Activated CD8-positive, alpha-beta T cell treated with anti-CD3 and anti-CD28 coated beads for 36 hours (primary cell): ENCODE data around the gene LAPTM4A. TPM values are rescaled to one million over a fixed set of nuclear protein-coding genes. Genes with fewer than 3 reads are reported as not detected.
A peak's percentile ranks its signal among the peaks of the same experiment; 100 is the strongest.

Experiments
- ATAC-seq: fragments of 200-7000 bp; cut with Tn5 transposase; one replicate; pipeline ENCODE4 v1.10.0; 2021; ENCODE audit warnings: mild to moderate bottlenecking, moderate library complexity
- CTCF ChIA-PET: fragments of 350-600 bp; sonication (Branson Sonifier 250); formaldehyde crosslinking; loops from one replicate; lab custom pipeline; 2021; ENCODE audit warnings: antibody characterized with exemption; lab: Charles Lee
- POLR2A ChIA-PET: fragments of 350-600 bp; sonication (Branson Sonifier 250); formaldehyde crosslinking; loops from one replicate; lab custom pipeline; 2021; ENCODE audit warnings: antibody characterized with exemption; lab: Charles Lee
- DNase-seq: peaks from one replicate; pipeline ENCODE4 v3.0.0-alpha.2; 2020
- H3K27ac Mint-ChIP-seq: one replicate; pipeline ENCODE4 v1.8.0; 2021; ENCODE audit warnings: mild to moderate bottlenecking, mixed read lengths
- H3K27me3 Mint-ChIP-seq: one replicate; pipeline ENCODE4 v1.8.0; 2021; ENCODE audit warnings: mixed read lengths
- H3K36me3 Mint-ChIP-seq: one replicate; pipeline ENCODE4 v1.8.0; 2021; ENCODE audit warnings: low read depth, mixed read lengths
- H3K4me1 Mint-ChIP-seq: one replicate; pipeline ENCODE4 v1.8.0; 2021; ENCODE audit warnings: low read depth, mixed read lengths
- H3K4me3 Mint-ChIP-seq: one replicate; pipeline ENCODE4 v1.8.0; 2021; ENCODE audit warnings: mild to moderate bottlenecking, moderate library complexity, mixed read lengths
- H3K9me3 Mint-ChIP-seq: one replicate; pipeline ENCODE4 v1.8.0; 2021; ENCODE audit warnings: mixed read lengths
- CTCF ChIP-seq: fragments of 200-600 bp; IDR thresholded peaks from one replicate; pipeline ENCODE4 v1.8.0; 2022; ENCODE audit warnings: antibody characterized with exemption, mild to moderate bottlenecking
- intact Hi-C: fragments of 100-400 bp; cut with micrococcal nuclease; formaldehyde crosslinking; loops from one replicate; pipeline ENCODE4 v1.10.0; 2022
- total RNA-seq, 2 experiments: library from RNA; stranded (reverse); gene quantifications; one replicate each; pipeline ENCODE4 v1.2.3, GENCODE V29; 2021

The LAPTM4A gene
- total RNA-seq, 2 experiments from 2014 or later, result 15.6 to 16.1 TPM

DNA sequence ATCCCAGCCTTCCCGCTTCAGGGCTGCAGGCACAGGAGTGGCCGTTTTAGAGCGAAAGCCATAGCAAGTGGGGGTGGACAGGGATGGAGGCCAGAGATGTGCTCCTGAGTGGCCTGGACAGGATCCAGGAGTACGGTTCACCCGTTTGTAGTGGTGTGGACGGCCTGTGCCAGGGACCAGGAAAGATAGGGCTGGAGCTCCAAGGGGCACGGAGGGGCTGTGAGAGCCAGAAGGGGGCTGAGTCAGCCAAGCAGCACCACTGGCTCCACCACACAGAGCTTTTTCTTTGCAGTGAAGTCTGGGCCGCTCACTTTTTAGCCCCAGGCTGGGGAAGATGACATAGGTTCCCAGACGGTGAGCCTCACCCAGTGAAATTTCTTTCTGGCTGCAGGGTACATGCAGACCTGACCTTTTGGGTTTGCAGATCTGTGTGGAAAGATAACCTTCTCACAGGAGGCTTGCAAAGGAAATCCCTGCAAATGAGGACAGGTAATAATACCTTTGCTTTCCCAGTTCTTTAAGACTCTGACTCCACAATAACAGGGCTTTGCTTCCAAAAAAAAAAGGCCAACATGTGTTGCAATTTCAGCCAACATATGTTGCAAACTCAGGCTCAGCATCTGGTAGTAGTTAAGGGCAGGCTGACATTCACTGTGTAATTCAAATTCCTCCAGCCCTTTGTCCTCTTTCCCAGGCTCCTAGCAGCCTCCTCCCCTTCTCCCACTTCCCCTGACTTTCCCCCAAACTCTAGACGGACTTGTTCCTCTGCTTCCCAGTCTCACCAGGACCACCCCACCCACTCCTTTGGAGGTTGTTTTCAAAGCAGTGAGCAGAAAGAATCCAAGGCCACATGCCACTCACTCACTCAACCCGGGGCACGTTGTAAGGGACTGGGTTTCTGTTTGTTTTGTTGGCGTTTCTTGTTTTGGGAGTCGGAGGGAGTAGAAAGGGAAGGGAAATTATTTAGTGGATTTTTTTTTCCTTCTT is 20.3 kb upstream of the LAPTM4A start:
- Mint-ChIP-seq H3K27me3 (peaks cover 7% of the 10 kb centered on the region), H3K27ac (no peak overlapping the region), H3K36me3 (no peaks in the 10 kb centered on the region), H3K9me3 (no peaks in the 10 kb centered on the region), H3K4me3 (no peak overlapping the region), H3K4me1 (no peaks in the 10 kb centered on the region)
- ATAC-seq, result no peak
- DNase-seq, result no peak
- POLR2A ChIA-PET, result no interaction called here
- intact Hi-C loops, result no loop called here
- no peak for TF ChIP-seq CTCF
- CTCF ChIA-PET, result interaction anchor here (1.0 to 1.6 kb wide), 2 partner anchors 49 to 56 kb away, joined by 3 to 6 read pairs; no protein-coding TSS in a partner anchor

DNA sequence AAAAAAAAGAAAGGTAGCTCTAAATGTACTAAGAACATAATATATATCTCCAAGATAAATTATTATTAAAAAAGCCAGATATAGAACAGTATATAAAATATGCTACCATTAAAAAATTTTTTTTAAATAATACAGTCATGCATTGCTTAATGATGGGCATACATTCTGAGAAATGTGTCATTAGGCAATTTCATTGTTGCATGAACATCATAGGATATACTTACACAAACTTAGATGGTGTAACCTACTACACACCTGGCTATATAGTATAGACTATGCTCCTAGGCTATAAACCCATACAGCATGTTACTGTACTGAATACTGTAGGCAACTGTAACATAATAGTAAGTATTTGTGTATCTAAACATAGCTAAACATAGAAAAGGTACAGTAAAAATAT is 18.3 kb upstream of the LAPTM4A start:
- H3K27me3 Mint-ChIP-seq, result peaks cover 3% of the 10 kb centered on the region
- CTCF ChIA-PET, result interaction anchor here (1.6 kb wide), 1 partner anchor 54 kb away, joined by 6 read pairs; no protein-coding TSS in a partner anchor
- intact Hi-C loops, result no loop called here

DNA sequence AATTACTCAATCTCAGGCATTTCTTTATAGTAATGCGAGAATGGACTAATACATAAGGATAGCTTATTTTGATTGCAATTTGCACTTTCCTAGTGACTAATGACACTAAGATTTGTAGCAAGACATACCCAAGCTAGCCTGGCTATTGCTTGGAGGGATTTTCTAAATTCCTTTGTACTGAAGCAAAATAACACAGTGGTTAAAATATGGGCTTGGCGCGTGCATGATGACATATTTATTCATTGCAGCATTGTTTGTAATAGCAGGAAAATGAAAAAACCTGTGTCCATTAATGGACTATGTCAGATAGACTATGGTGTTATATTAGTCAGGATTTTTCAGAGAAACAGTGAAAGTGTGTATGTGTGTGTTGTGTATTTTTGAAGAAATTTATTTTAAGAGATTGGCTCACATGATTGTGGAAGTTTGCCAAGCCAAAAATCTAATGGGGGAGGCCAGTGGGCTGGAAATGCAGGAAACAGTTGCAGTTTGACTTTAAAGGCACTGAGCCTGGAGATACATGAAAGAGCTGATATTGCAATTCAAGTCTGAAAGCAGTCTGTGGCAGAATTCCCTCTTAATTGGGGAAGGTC is 16.7 kb upstream of the LAPTM4A start:
- Mint-ChIP-seq H3K4me1 (no peaks in the 10 kb centered on the region), H3K36me3 (no peaks in the 10 kb centered on the region), H3K27me3 (peaks cover 3% of the 10 kb centered on the region), H3K4me3 (no peak overlapping the region), H3K27ac (no peak overlapping the region), H3K9me3 (no peaks in the 10 kb centered on the region)
- DNase-seq, result no peak
- ChIA-PET CTCF (no interaction called here), POLR2A (no interaction called here)
- intact Hi-C loops, result no loop called here
- TF ChIP-seq CTCF, result no peak
- ATAC-seq, result no peak

More for the DNA sequence above, 18.3 kb upstream of the LAPTM4A start:
- ATAC-seq (no peak), DNase-seq (no peak)
- no peaks in the 10 kb centered on the region for H3K36me3 Mint-ChIP-seq
- POLR2A ChIA-PET, result interaction anchor here (0.6 kb wide), 1 partner anchor 50 kb away, joined by 3 read pairs; no protein-coding TSS in a partner anchor
- no peaks in the 10 kb centered on the region for H3K9me3 Mint-ChIP-seq
- H3K27ac Mint-ChIP-seq, result no peak overlapping the region
- no peaks in the 10 kb centered on the region for H3K4me1 Mint-ChIP-seq
- no peak overlapping the region for H3K4me3 Mint-ChIP-seq
- no peak for TF ChIP-seq CTCF

GRCh38 chr2:20065885-20066602 is 14.6 kb upstream of the LAPTM4A start:
- CTCF ChIA-PET, result interaction anchor here (0.9 kb wide), 1 partner anchor 50 kb away, joined by 3 read pairs; no protein-coding TSS in a partner anchor
- peaks cover 4% of the 10 kb centered on the region for H3K27me3 Mint-ChIP-seq
- ATAC-seq (peak; percentile 27), DNase-seq (peak; percentile 39)
- no peak overlapping the region for H3K27ac Mint-ChIP-seq
- POLR2A ChIA-PET, result interaction anchor here (0.9 kb wide), 1 partner anchor 122 kb away, joined by 5 read pairs; no protein-coding TSS in a partner anchor
- no peaks in the 10 kb centered on the region for H3K9me3 Mint-ChIP-seq
- intact Hi-C loops, result no loop called here
- no peaks in the 10 kb centered on the region for H3K36me3 Mint-ChIP-seq
- H3K4me3 Mint-ChIP-seq, result no peak overlapping the region
- no peaks in the 10 kb centered on the region for H3K4me1 Mint-ChIP-seq
- no peak for TF ChIP-seq CTCF
